HG03460 (cell line): ENCODE data around the gene ANK3.

Source experiments
- ATAC-seq: cut with Tn5 transposase; IDR thresholded peaks from one replicate; pipeline ENCODE4 v1.9.1; 2021; ENCODE audit not compliant: unreplicated experiment

ANK3 gene

GRCh38 chr10:60414111-60414510 is 24.4 kb upstream of the ANK3 start:
- no peak for ATAC-seq

GRCh38 chr10:60413306-60414012 is 23.8 kb upstream of the ANK3 start:
- no peak for ATAC-seq

GRCh38 chr10:60410970-60411369 is 21.3 kb upstream of the ANK3 start:
- no peak for ATAC-seq

GRCh38 chr10:60409202-60409601 is 19.5 kb upstream of the ANK3 start:
- ATAC-seq = no peak

GRCh38 chr10:60406182-60406581 is 16.5 kb upstream of the ANK3 start:
- ATAC-seq = no peak

- no peak for ATAC-seq
Measured at GRCh38 chr10:60405172-60405571, 15.5 kb upstream of the ANK3 start.

GRCh38 chr10:60403168-60403873 is 13.6 kb upstream of the ANK3 start:
- ATAC-seq = no peak

GRCh38 chr10:60400366-60400765 is 10.7 kb upstream of the ANK3 start:
- no peak for ATAC-seq

- ATAC-seq = no peak
Measured at GRCh38 chr10:60399328-60399727, 9.7 kb upstream of the ANK3 start.

- no peak for ATAC-seq
Measured at GRCh38 chr10:60397792-60398191, 8.1 kb upstream of the ANK3 start.

- ATAC-seq = no peak
Measured at GRCh38 chr10:60396766-60397165, 7.1 kb upstream of the ANK3 start.

GRCh38 chr10:60395711-60396110 is 6.0 kb upstream of the ANK3 start:
- ATAC-seq = no peak

- ATAC-seq = no peak
Measured at GRCh38 chr10:60394446-60394845, 4.8 kb upstream of the ANK3 start.

- no peak for ATAC-seq
Measured at GRCh38 chr10:60390224-60390626, 550 bp upstream of the ANK3 start.

GRCh38 chr10:60388709-60389301 is 870 bp downstream of the ANK3 start:
- ATAC-seq = no peak

- ATAC-seq = no peak
Measured at GRCh38 chr10:60388116-60388625, 1.5 kb downstream of the ANK3 start.

GRCh38 chr10:60387531-60387930 is 2.1 kb downstream of the ANK3 start:
- no peak for ATAC-seq

GRCh38 chr10:60385399-60385738 is 4.3 kb downstream of the ANK3 start:
- no peak for ATAC-seq

- no peak for ATAC-seq
Measured at GRCh38 chr10:60384708-60385398, 4.8 kb downstream of the ANK3 start.

- ATAC-seq = no peak
Measured at GRCh38 chr10:60384011-60384410, 5.7 kb downstream of the ANK3 start.

GRCh38 chr10:60382946-60383681 is 6.6 kb downstream of the ANK3 start:
- no peak for ATAC-seq
